ENCODE measurements around the gene CRB1.

- TF ChIP-seq PHF8 (conservative IDR thresholded peaks at IDR 0.05; ENCODE audit: low read depth, low read length) (no peak), ZNF274 (IDR thresholded peaks at IDR 0.05; ENCODE audit: borderline replicate concordance, extremely low read depth, low read length) (no peak), CTCF (IDR thresholded peaks at IDR 0.05; ENCODE audit: control extremely low read depth in 1 of 3, insufficient read depth in 1 of 3, low read depth in 1 of 3, low read length in 3 of 3) (no peak), RFX5 (IDR thresholded peaks at IDR 0.05; ENCODE audit: borderline replicate concordance, low read depth, low read length) (no peak), POLR2AphosphoS5 (IDR thresholded peaks at IDR 0.05; ENCODE audit: low read depth, low read length) (no peak), POLR2A (IDR thresholded peaks at IDR 0.05; ENCODE audit: control extremely low read depth in 1 of 2, low read depth in 2 of 2, low read length in 2 of 2) (no peak)
Observed at GRCh38 chr1:197320991-197321531, 53.0 kb downstream of the CRB1 start.
